IMR-90 (cell line): ENCODE measurements around the gene EPB41L4A. TPM values are rescaled to one million over a fixed set of nuclear protein-coding genes. Genes with fewer than 3 reads are reported as not detected.

Experiments used
- ATAC-seq: fragments of 200-7000 bp; cut with Tn5 transposase; 2 replicates; pipeline ENCODE4 v1.9.1; 2020; ENCODE audit warnings: low read depth, mild to moderate bottlenecking, moderate library complexity
- BruUV-seq: library from RNA; stranded (reverse); fragments of 400-500 nt; replicated peaks from 2 replicates; lab custom pipeline; 2021; lab: Mats Ljungman, UMichigan
- CTCF ChIA-PET: fragments of 300-600 bp; formaldehyde crosslinking; extraction: SDS; loops from one replicate; lab custom pipeline; 2021; ENCODE audit warnings: antibody characterized with exemption; lab: Yijun Ruan, JAX
- POLR2A ChIA-PET: fragments of 300-600 bp; sonication (Branson Sonifier 250); formaldehyde crosslinking; loops from one replicate; lab custom pipeline; 2022; ENCODE audit warnings: antibody characterized with exemption; ENCODE audit not compliant: unreplicated experiment; lab: Charles Lee
- DNase-seq: peaks from one replicate; pipeline ENCODE4 v3.0.0; 2013
- H2AFZ ChIP-seq: replicated peaks from 2 replicates; pipeline ENCODE3; 2013; ENCODE audit warnings: low read length, mild to moderate bottlenecking; ENCODE audit not compliant: poor library complexity
- H2AK5ac ChIP-seq: 2 replicates; pipeline ENCODE4 v1.6.1; 2013; ENCODE audit warnings: low read depth, low read length, inconsistent platforms
- H2AK9ac ChIP-seq: replicated peaks from 2 replicates; pipeline ENCODE3; 2013; ENCODE audit warnings: mild to moderate bottlenecking, low read depth, low read length, moderate library complexity; ENCODE audit not compliant: poor library complexity
- H2BK120ac ChIP-seq: 2 replicates; pipeline ENCODE4 v1.6.1; 2013; ENCODE audit warnings: low read depth, low read length, inconsistent platforms
- H2BK15ac ChIP-seq: 3 replicates; pipeline ENCODE4 v1.6.1; 2013; ENCODE audit warnings: low read depth, low read length, inconsistent platforms
- H2BK20ac ChIP-seq: 2 replicates; pipeline ENCODE4 v1.6.1; 2013; ENCODE audit warnings: low read depth, mild to moderate bottlenecking, inconsistent platforms, low read length, moderate library complexity
- H2BK5ac ChIP-seq: 2 replicates; pipeline ENCODE4 v1.6.1; 2013; ENCODE audit warnings: mild to moderate bottlenecking, low read depth, low read length, inconsistent platforms; ENCODE audit not compliant: poor library complexity, severe bottlenecking
- H3K14ac ChIP-seq: replicated peaks from 2 replicates; pipeline ENCODE4 v1.6.1; 2013; ENCODE audit warnings: low read depth, low read length, inconsistent platforms
- H3K18ac ChIP-seq: 2 replicates; pipeline ENCODE4 v1.6.1; 2013; ENCODE audit warnings: low read depth, low read length, control low read depth
- H3K23ac ChIP-seq: 2 replicates; pipeline ENCODE4 v1.6.1; 2013; ENCODE audit warnings: low read depth, low read length, inconsistent platforms
- H3K27ac ChIP-seq: 2 replicates; pipeline ENCODE4 v1.5.1; 2013; ENCODE audit warnings: mild to moderate bottlenecking, control low read depth, low read length; ENCODE audit not compliant: insufficient read depth
- H3K27me3 ChIP-seq: 2 replicates; pipeline ENCODE4 v1.6.1; 2013; ENCODE audit warnings: low read length; ENCODE audit not compliant: control insufficient read depth, insufficient read depth
- H3K36me3 ChIP-seq: 2 replicates; pipeline ENCODE4 v1.6.1; 2013; ENCODE audit warnings: low read length, mixed read lengths; ENCODE audit not compliant: control insufficient read depth, insufficient read depth
- H3K4ac ChIP-seq: 2 replicates; pipeline ENCODE4 v1.6.1; 2013; ENCODE audit warnings: low read depth, low read length, inconsistent platforms
- H3K4me1 ChIP-seq: 2 replicates; pipeline ENCODE4 v1.6.1; 2013; ENCODE audit warnings: low read length, mixed read lengths; ENCODE audit not compliant: control insufficient read depth, insufficient read depth
- H3K4me2 ChIP-seq: 2 replicates; pipeline ENCODE4 v1.6.1; 2013; ENCODE audit warnings: low read depth, mild to moderate bottlenecking, control low read depth, low read length, moderate library complexity
- H3K4me3 ChIP-seq: 2 replicates; pipeline ENCODE4 v1.5.1; 2013; ENCODE audit warnings: low read depth, mild to moderate bottlenecking, control low read depth, low read length, moderate library complexity; ENCODE audit not compliant: insufficient read depth
- H3K56ac ChIP-seq: 2 replicates; pipeline ENCODE4 v1.6.1; 2013; ENCODE audit warnings: low read length, inconsistent platforms; ENCODE audit not compliant: insufficient read depth; ENCODE audit errors: extremely low read depth
- H3K79me1 ChIP-seq, 2 experiments: 2 replicates each; pipeline ENCODE4 v1.6.1; 2013; ENCODE audit warnings: low read length in 2 of 2, inconsistent platforms in 1 of 2, low read depth in 1 of 2
- H3K9ac ChIP-seq: 2 replicates; pipeline ENCODE4 v1.6.1; 2013; ENCODE audit warnings: low read depth, low read length, control low read depth
- H3K9me1 ChIP-seq: 2 replicates; pipeline ENCODE4 v1.6.1; 2013; ENCODE audit warnings: low read length, inconsistent platforms; ENCODE audit not compliant: insufficient read depth
- H3K9me3 ChIP-seq: 2 replicates; pipeline ENCODE4 v1.6.1; 2013; ENCODE audit warnings: low read length; ENCODE audit not compliant: control insufficient read depth, insufficient read depth
- H4K20me1 ChIP-seq: 2 replicates; pipeline ENCODE4 v1.6.1; 2013; ENCODE audit warnings: low read length, inconsistent platforms; ENCODE audit not compliant: insufficient read depth
- H4K5ac ChIP-seq: 2 replicates; pipeline ENCODE4 v1.6.1; 2013; ENCODE audit warnings: mild to moderate bottlenecking, low read depth, low read length, control low read depth
- H4K8ac ChIP-seq, 2 experiments: 2 replicates each; pipeline ENCODE4 v1.6.1; 2013; ENCODE audit warnings: low read depth in 2 of 2, low read length in 2 of 2, control low read depth in 1 of 2, inconsistent platforms in 1 of 2
- H4K91ac ChIP-seq: 2 replicates; pipeline ENCODE4 v1.6.1; 2013; ENCODE audit warnings: low read depth, low read length, inconsistent platforms; ENCODE audit not compliant: insufficient read depth
- CEBPB ChIP-seq: IDR thresholded peaks from 2 replicates; pipeline ENCODE4 v1.6.1; 2012; ENCODE audit warnings: low read depth, low read length, improper control_type of control experiment
- CHD1 ChIP-seq: IDR thresholded peaks from 2 replicates; pipeline ENCODE4 v1.6.1; 2012; ENCODE audit warnings: low read depth, low read length, improper control_type of control experiment
- CTCF ChIP-seq: conservative IDR thresholded peaks from 2 replicates; pipeline ENCODE4 v1.5.1; 2012; ENCODE audit warnings: mild to moderate bottlenecking, low read depth, low read length, improper control_type of control experiment
- ELK1 ChIP-seq: fragments of 150-350 bp; IDR thresholded peaks from 2 replicates; pipeline ENCODE4 v1.6.1; 2016; ENCODE audit warnings: low read depth, mild to moderate bottlenecking, low read length, moderate library complexity, borderline replicate concordance
- MAFK ChIP-seq: IDR thresholded peaks from 2 replicates; pipeline ENCODE4 v1.6.1; 2012; ENCODE audit warnings: low read depth, low read length, improper control_type of control experiment
- MAZ ChIP-seq: IDR thresholded peaks from 2 replicates; pipeline ENCODE4 v1.6.1; 2012; ENCODE audit warnings: low read depth, mild to moderate bottlenecking, low read length, improper control_type of control experiment, moderate library complexity, borderline replicate concordance
- NFE2L2 ChIP-seq: fragments of 150-350 bp; IDR thresholded peaks from 2 replicates; pipeline ENCODE4 v1.6.1; 2016; ENCODE audit warnings: low read depth, mild to moderate bottlenecking, low read length
- POLR2A ChIP-seq: IDR thresholded peaks from 2 replicates; pipeline ENCODE4 v1.6.1; 2012; ENCODE audit warnings: mild to moderate bottlenecking, low read depth, low read length
- RAD21 ChIP-seq: IDR thresholded peaks from 2 replicates; pipeline ENCODE4 v1.6.1; 2012; ENCODE audit warnings: low read length, improper control_type of control experiment
- WGBS, 2 experiments: methylation state at CpG; one replicate each; pipeline versions ENCODE4 v1.1.5 to v1.1.7; 2013; ENCODE audit warnings: missing lambda C conversion rate in 2 of 2; ENCODE audit not compliant: insufficient read length in 1 of 2; ENCODE audit errors: extremely low coverage in 2 of 2; 5-methylcytosine and 5-hydroxymethylcytosine counted together
- dilution Hi-C: fragments of 300-500 bp; cut with HindIII; formaldehyde crosslinking; loops from one replicate; pipeline ENCODE4 v1.14.3; 2018; ENCODE audit warnings: low sequenced_read_pairs; ENCODE audit not compliant: unreplicated experiment
- in situ Hi-C: fragments of 300-500 bp; cut with MboI; formaldehyde crosslinking; loops from 3 replicates; pipeline ENCODE4 v1.14.3; 2019; ENCODE audit warnings: low sequenced_read_pairs, inconsistent platforms, mixed read lengths
- intact Hi-C: fragments of 100-400 bp; cut with micrococcal nuclease; formaldehyde crosslinking; loops from 2 replicates; pipeline ENCODE4 v1.10.0; 2022
- polyA plus RNA-seq, 3 experiments: library from polyadenylated mRNA; depleted of rRNA; stranded (reverse); fragments of >200 nt; gene quantifications; 2 replicates each; pipeline ENCODE4 v1.2.3, GENCODE V29; 2012; ENCODE audit warnings: low replicate concordance in 1 of 3
- total RNA-seq: library from RNA; depleted of rRNA; stranded (reverse); fragments of >200 nt; gene quantifications from 2 replicates; pipeline ENCODE4 v1.2.3, GENCODE V29; 2012

Gene EPB41L4A
- total and polyA plus RNA-seq, 2 of the 4 experiments (the other 2 are of a cell fraction), result under 0.01 to 0.02 TPM

- no CpG with 5 or more reads among the region's 2 CpGs for WGBS, 2 experiments
Observed at GRCh38 chr5:112382886-112383285, 36.2 kb downstream of the EPB41L4A start.

More at GRCh38 chr5:112382886-112383285, 36.2 kb downstream of the EPB41L4A start:
- dilution Hi-C loops, result no loop called here
- Histone ChIP-seq H3K4ac (no peak overlapping the region), H3K27me3 (no peaks in the 10 kb centered on the region), H3K4me1 (no peaks in the 10 kb centered on the region), H3K18ac (no peak overlapping the region), H2BK15ac (no peak overlapping the region), H3K27ac (no peak overlapping the region), H3K4me3 (no peak overlapping the region), H3K4me2 (no peak overlapping the region), H3K9me3 (no peaks in the 10 kb centered on the region), H4K5ac (no peak overlapping the region), H4K20me1 (no peaks in the 10 kb centered on the region), H3K14ac (no peak overlapping the region), H2AK5ac (no peak overlapping the region), H3K36me3 (no peaks in the 10 kb centered on the region), H2BK120ac (no peak overlapping the region), H3K9ac (no peak overlapping the region), H3K79me1 (no peaks in the 10 kb centered on the region), H3K23ac (no peak overlapping the region), H3K9me1 (no peaks in the 10 kb centered on the region), H2BK20ac (no peak overlapping the region), H3K56ac (no peak overlapping the region; the same call in 1 of the 2 replicates), H4K8ac (no peak overlapping the region), H2AFZ (no peak overlapping the region), H2BK5ac (no peak overlapping the region), H2AK9ac (no peak overlapping the region), H4K91ac (no peak overlapping the region)
- BruUV-seq, result no TSS peak
- ATAC-seq, result no peak
- no peak for TF ChIP-seq CTCF
- TF ChIP-seq CEBPB, result no peak
- no peak for TF ChIP-seq MAFK
- TF ChIP-seq POLR2A, result no peak
- TF ChIP-seq MAZ, result no peak
- TF ChIP-seq CHD1, result no peak
- no peak for TF ChIP-seq RAD21
- TF ChIP-seq NFE2L2, result no peak
- TF ChIP-seq ELK1, result no peak
- in situ Hi-C loops, result no loop called here
- DNase-seq, result no peak
- intact Hi-C loops, result no loop called here
- ChIA-PET CTCF (no interaction called here), POLR2A (no interaction called here)
